H1 (cell line): ENCODE measurements around the gene PLAAT2. TPM values are rescaled to one million over a fixed set of nuclear protein-coding genes. Genes with fewer than 3 reads are reported as not detected.

Experiments used
- CTCF ChIA-PET: fragments of 300-600 bp; sonication (Branson Sonifier 250); formaldehyde crosslinking; loops from one replicate; lab custom pipeline; 2021; ENCODE audit not compliant: partially characterized antibody; lab: Charles Lee
- POLR2A ChIA-PET: fragments of 300-600 bp; sonication (Branson Sonifier 250); formaldehyde crosslinking; loops from one replicate; lab custom pipeline; 2021; ENCODE audit warnings: inconsistent platforms; ENCODE audit not compliant: partially characterized antibody; lab: Charles Lee
- DNase-seq, 2 experiments: peaks; one replicate each; pipeline versions ENCODE4 v3.0.0 to v3.0.0-alpha.2; 2010 to 2022; ENCODE audit warnings: low spot score in 2 of 2, low read depth in 1 of 2, mixed read lengths in 1 of 2
- FAIRE-seq: peaks from 2 replicates; lab custom pipeline; 2011; peaks lifted over from hg19 to GRCh38; lab: Jason Lieb, UNC
- H2AFZ ChIP-seq: 2 replicates; pipeline ENCODE4 v1.8.1; 2012; ENCODE audit warnings: low read length, inconsistent platforms
- H2AK5ac ChIP-seq: 2 replicates; pipeline ENCODE4 v1.6.1; 2013; ENCODE audit warnings: low read depth, low read length
- H2BK120ac ChIP-seq: replicated peaks from 2 replicates; pipeline ENCODE3; 2013; ENCODE audit warnings: low read depth, low read length, inconsistent platforms
- H2BK12ac ChIP-seq: 2 replicates; pipeline ENCODE4 v1.6.1; 2013; ENCODE audit warnings: low read depth, low read length
- H2BK15ac ChIP-seq: 2 replicates; pipeline ENCODE4 v1.6.1; 2013; ENCODE audit warnings: low read length
- H2BK20ac ChIP-seq: 2 replicates; pipeline ENCODE4 v1.6.1; 2013; ENCODE audit warnings: low read length
- H2BK5ac ChIP-seq: 2 replicates; pipeline ENCODE4 v1.6.1; 2013; ENCODE audit warnings: low read depth, low read length
- H3K14ac ChIP-seq: 2 replicates; pipeline ENCODE4 v1.6.1; 2013; ENCODE audit warnings: inconsistent platforms; ENCODE audit not compliant: insufficient read length
- H3K18ac ChIP-seq: 2 replicates; pipeline ENCODE4 v1.6.1; 2013; ENCODE audit warnings: low read length; ENCODE audit errors: extremely low read depth
- H3K23ac ChIP-seq: 2 replicates; pipeline ENCODE4 v1.6.1; 2013; ENCODE audit warnings: inconsistent platforms; ENCODE audit not compliant: insufficient read length
- H3K23me2 ChIP-seq: 2 replicates; pipeline ENCODE4 v1.6.1; 2013; ENCODE audit warnings: low read depth, low read length
- H3K27ac ChIP-seq: 2 replicates; pipeline ENCODE4 v1.6.1; 2011; ENCODE audit warnings: low read depth, low read length, inconsistent platforms
- H3K27me3 ChIP-seq, 4 experiments: replicated peaks in 1 of 4; 1 replicate in 1 of 4; 2 replicates in 3 of 4; pipeline versions ENCODE4 v1.6.1 to v1.8.1; 2011 to 2013; ENCODE audit warnings: low read length in 3 of 4, mild to moderate bottlenecking in 3 of 4, inconsistent platforms in 2 of 4, mixed read lengths in 2 of 4, moderate library complexity in 1 of 4; ENCODE audit not compliant: control insufficient read depth in 3 of 4, insufficient read depth in 3 of 4; ENCODE audit errors: extremely low read depth in 1 of 4
- H3K36me3 ChIP-seq, 4 experiments: 2 replicates each; pipeline versions ENCODE4 v1.6.1 to v1.8.1; 2011 to 2013; ENCODE audit warnings: mild to moderate bottlenecking in 4 of 4, low read length in 3 of 4, moderate library complexity in 2 of 4, control low read depth in 1 of 4, inconsistent platforms in 1 of 4; ENCODE audit not compliant: insufficient read depth in 4 of 4, control insufficient read depth in 2 of 4
- H3K4ac ChIP-seq: replicated peaks from 2 replicates; pipeline ENCODE3; 2013; ENCODE audit warnings: low read length, low read depth, mixed read lengths, inconsistent platforms; ENCODE audit not compliant: insufficient read length
- H3K4me1 ChIP-seq, 4 experiments: replicated peaks in 1 of 4; 1 replicate in 1 of 4; 2 replicates in 3 of 4; pipeline versions ENCODE4 v1.6.1 to v1.8.1; 2011 to 2013; ENCODE audit warnings: low read length in 3 of 4, inconsistent platforms in 2 of 4, mixed read lengths in 1 of 4; ENCODE audit not compliant: insufficient read depth in 4 of 4, control insufficient read depth in 3 of 4
- H3K4me2 ChIP-seq, 2 experiments: 2 replicates each; pipeline versions ENCODE4 v1.6.1 to v1.8.1; 2011 to 2013; ENCODE audit warnings: low read depth in 2 of 2, low read length in 2 of 2, control low read depth in 1 of 2, inconsistent platforms in 1 of 2, mild to moderate bottlenecking in 1 of 2; ENCODE audit not compliant: insufficient read depth in 1 of 2
- H3K4me3 ChIP-seq, 4 experiments: fragments of 200-600, 300-600 bp in 1 of 4; sonication (generic), shearing (Covaris generic), sonication (Bioruptor Twin) in 1 of 4; 2 replicates each; pipeline versions ENCODE4 v1.5.1 to v1.8.1; 2011 to 2016; ENCODE audit warnings: low read length in 4 of 4, low read depth in 3 of 4, control low read depth in 2 of 4, inconsistent platforms in 2 of 4, mild to moderate bottlenecking in 2 of 4, mixed read lengths in 1 of 4, moderate library complexity in 1 of 4; ENCODE audit not compliant: insufficient read depth in 2 of 4; ENCODE audit errors: extremely low read depth in 1 of 4
- H3K56ac ChIP-seq: replicated peaks from 2 replicates; pipeline ENCODE3; 2013; ENCODE audit warnings: low read depth, mild to moderate bottlenecking, mixed read lengths, low read length, inconsistent platforms; ENCODE audit not compliant: insufficient read length
- H3K79me1 ChIP-seq: 2 replicates; pipeline ENCODE4 v1.6.1; 2013; ENCODE audit warnings: low read depth, low read length, control low read depth
- H3K79me2 ChIP-seq, 2 experiments: 2 replicates each; pipeline versions ENCODE4 v1.6.1 to v1.8.1; 2012 to 2013; ENCODE audit warnings: low read length in 2 of 2, mild to moderate bottlenecking in 2 of 2, inconsistent platforms in 1 of 2; ENCODE audit not compliant: insufficient read depth in 2 of 2, control insufficient read depth in 1 of 2
- H3K9ac ChIP-seq, 4 experiments: replicated peaks in 1 of 4; 1 replicate in 1 of 4; 2 replicates in 3 of 4; pipeline versions ENCODE4 v1.6.1 to v1.8.1; 2011 to 2013; ENCODE audit warnings: low read depth in 3 of 4, low read length in 3 of 4, control low read depth in 2 of 4, mild to moderate bottlenecking in 2 of 4, moderate library complexity in 2 of 4, inconsistent platforms in 1 of 4; ENCODE audit errors: extremely low read depth in 1 of 4
- H3K9me3 ChIP-seq, 2 experiments: 2 replicates each; pipeline versions ENCODE4 v1.6.1 to v1.8.1; 2012 to 2013; ENCODE audit warnings: mild to moderate bottlenecking in 2 of 2, moderate library complexity in 2 of 2, control low read depth in 1 of 2, inconsistent platforms in 1 of 2, low read depth in 1 of 2, low read length in 1 of 2, mixed read lengths in 1 of 2; ENCODE audit not compliant: insufficient read depth in 2 of 2
- H4K20me1 ChIP-seq, 2 experiments: replicated peaks in 1 of 2; 2 replicates each; pipeline versions ENCODE3 to v1.8.1; 2011 to 2013; ENCODE audit warnings: inconsistent platforms in 2 of 2, low read length in 2 of 2, mild to moderate bottlenecking in 1 of 2; ENCODE audit not compliant: insufficient read depth in 2 of 2, control insufficient read depth in 1 of 2
- H4K5ac ChIP-seq: 2 replicates; pipeline ENCODE4 v1.6.1; 2013; ENCODE audit warnings: low read length, low read depth, mixed read lengths, inconsistent platforms; ENCODE audit not compliant: insufficient read length
- H4K8ac ChIP-seq: 2 replicates; pipeline ENCODE4 v1.8.0; 2013; ENCODE audit warnings: mild to moderate bottlenecking, moderate library complexity, low read length, inconsistent platforms; ENCODE audit not compliant: insufficient read depth; ENCODE audit errors: extremely low read depth
- H4K91ac ChIP-seq: replicated peaks from 2 replicates; pipeline ENCODE3; 2013; ENCODE audit warnings: low read length, mixed read lengths, inconsistent platforms; ENCODE audit not compliant: insufficient read length
- HDAC6 ChIP-seq: IDR thresholded peaks from one replicate; pipeline ENCODE4 v1.7.1; 2012; ENCODE audit warnings: low read depth, mild to moderate bottlenecking, inconsistent platforms, low read length, moderate library complexity
- RFX5 ChIP-seq: IDR thresholded peaks from 2 replicates; pipeline ENCODE4 v1.6.1; 2011; ENCODE audit warnings: low read depth, low read length, improper control_type of control experiment, borderline replicate concordance
- SRF ChIP-seq: IDR thresholded peaks from 2 replicates; pipeline ENCODE4 v1.6.1; 2011; ENCODE audit warnings: mild to moderate bottlenecking, low read depth, low read length, moderate library complexity
- WGBS, 2 experiments: shearing (Covaris generic) in 1 of 2; methylation state at CpG; one replicate each; pipeline versions ENCODE4 v1.1.6 to v1.1.7; 2013 to 2015; ENCODE audit warnings: low lambda C conversion rate in 2 of 2, mixed read lengths in 2 of 2, inconsistent platforms in 1 of 2, low coverage in 1 of 2, missing lambda C conversion rate in 1 of 2; ENCODE audit not compliant: insufficient replicate concordance in 2 of 2, insufficient coverage in 1 of 2, insufficient read length in 1 of 2; ENCODE audit errors: extremely low coverage in 1 of 2, missing lambda C conversion rate in 1 of 2; 5-methylcytosine and 5-hydroxymethylcytosine counted together
- polyA plus RNA-seq, 7 experiments: library from polyadenylated mRNA; depleted of rRNA in 3 of 7; stranded (reverse) in 5 of 7; unstranded in 2 of 7; fragments of >200 nt in 5 of 7; fragments of 200-250 nt in 2 of 7; gene quantifications; 1 replicate in 5 of 7; 2 replicates in 1 of 7; 4 replicates in 1 of 7; pipeline versions ENCODE4 v1.2.1 to v1.2.3, GENCODE V29; 2011 to 2013; ENCODE audit warnings: missing spikeins in 2 of 7, mixed read lengths in 2 of 7
- total RNA-seq: library from RNA; stranded (reverse); fragmentation: NEBNext Ultra II Directional; extraction: Animal tissue kit (Norgen Biotek cat#: 25700); gene quantifications from 2 replicates; pipeline ENCODE4 v1.2.1, GENCODE V29; 2021

PLAAT2 gene
- total and polyA plus RNA-seq, 2 of the 8 experiments (the other 6 are each of a cell fraction or from before 2014, with no cell fraction given): 0.39 TPM; not detected in 1

- H4K5ac ChIP-seq: no peak overlapping the region
- H4K20me1 ChIP-seq: no peaks in the 10 kb centered on the region
- no peak overlapping the region for H2BK5ac ChIP-seq
- H3K27me3 ChIP-seq: no peaks in the 10 kb centered on the region
- WGBS, 2 experiments: 89 to 100% methylated on average over 1 to 2 of the region's 2 CpGs
- no peak overlapping the region for H2AK5ac ChIP-seq
- DNase-seq (no peak), FAIRE-seq (no peak)
- no peak for TF ChIP-seq SRF
- no peak for TF ChIP-seq HDAC6
- TF ChIP-seq RFX5: no peak
- H4K8ac ChIP-seq: no peak overlapping the region
- H2AFZ ChIP-seq: no peak overlapping the region
- H3K56ac ChIP-seq: no peak overlapping the region
- H3K9ac ChIP-seq: no peak overlapping the region
- peak overlapping the region; percentile 77; the same call in 1 of the 2 replicates for H2BK20ac ChIP-seq
- peaks cover 7 to 9% of the 10 kb centered on the region in 2 experiments for H3K9me3 ChIP-seq
- no peak overlapping the region for H3K27ac ChIP-seq
- ChIA-PET CTCF (interaction anchor here (0.9 to 1.3 kb wide), 2 partner anchors 11 to 32 kb away, joined by 3 to 4 read pairs; partner anchors contain the start of gene PLAAT5), POLR2A (interaction anchor here (0.6 to 1.3 kb wide), 3 partner anchors 8 to 31 kb away, joined by 3 to 4 read pairs (median 3); partner anchors contain the start of gene PLAAT5)
- no peak overlapping the region for H3K23ac ChIP-seq
- H3K4me1 ChIP-seq: no peaks in the 10 kb centered on the region
- no peak overlapping the region for H3K14ac ChIP-seq
- no peak overlapping the region for H3K18ac ChIP-seq
- H3K4me3 ChIP-seq: no peak overlapping the region
- no peak overlapping the region for H3K4me2 ChIP-seq
- H3K4ac ChIP-seq: no peak overlapping the region
- H2BK15ac ChIP-seq: no peak overlapping the region
- 0 out of 2 replicates have a peak overlapping the region, but pooled peaks have one; percentile 50 for H2BK12ac ChIP-seq
- H3K79me2 ChIP-seq: no peaks in the 10 kb centered on the region
- no peak overlapping the region for H2BK120ac ChIP-seq
- H4K91ac ChIP-seq: no peak overlapping the region
- H3K23me2 ChIP-seq: no peaks in the 10 kb centered on the region
- H3K79me1 ChIP-seq: no peaks in the 10 kb centered on the region
- H3K36me3 ChIP-seq: peaks cover 0 to 6% (median 0%) of the 10 kb centered on the region in 4 experiments; a peak in 2 of 8 replicates
These were observed 41.3 kb downstream of the PLAAT2 start for GRCh38 chr11:63521896-63522295.
